C4-2B (cell line): ENCODE measurements around the gene DQX1.

Source experiments
- H3K27ac ChIP-seq: fragments of 450-650 bp; 2 replicates; pipeline ENCODE4 v1.5.1; 2017
- ZFX ChIP-seq: fragments of 450-650 bp; IDR thresholded peaks from 2 replicates; pipeline ENCODE4 v1.6.1; 2017
- TF ChIP-seq, protein P1 (sequence below): fragments of 450-650 bp; conservative IDR thresholded peaks from 2 replicates; pipeline ENCODE4 v1.5.1; 2017; ENCODE audit warnings: mild to moderate bottlenecking

The DQX1 gene

DNA sequence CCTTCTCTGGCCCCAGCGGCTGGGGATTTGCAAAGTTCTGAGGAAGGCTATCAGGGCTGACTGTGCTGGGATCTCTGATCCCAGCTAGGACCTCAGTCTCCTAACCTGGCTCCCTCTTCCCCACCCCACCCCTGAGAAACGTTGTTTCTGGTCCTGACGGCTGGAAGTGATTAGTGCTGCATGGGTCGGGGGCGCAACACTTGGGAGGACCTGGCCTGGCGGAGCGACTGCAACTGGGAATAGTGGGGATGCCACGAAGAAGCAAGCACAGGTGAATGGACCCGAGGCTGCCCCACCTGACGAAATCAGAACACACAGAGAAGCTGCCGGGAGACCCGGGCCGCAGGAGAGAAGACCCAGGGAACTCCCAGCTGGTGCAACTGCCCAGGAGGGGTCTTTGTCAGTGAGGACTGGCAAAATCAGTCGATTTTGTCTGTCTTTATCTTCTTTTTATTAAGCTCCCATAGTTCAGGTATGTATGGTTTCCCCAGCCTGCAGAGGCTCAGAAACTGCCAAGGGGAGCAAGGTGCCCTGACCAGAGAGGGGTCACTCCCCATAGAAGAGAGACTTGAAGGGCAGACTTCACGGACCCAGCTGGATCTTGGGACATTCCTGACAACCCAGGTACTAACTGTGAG lies 26.0 kb downstream of the DQX1 start:
- TF ChIP-seq ZFX = no peak
- TF ChIP-seq, protein P1, sequence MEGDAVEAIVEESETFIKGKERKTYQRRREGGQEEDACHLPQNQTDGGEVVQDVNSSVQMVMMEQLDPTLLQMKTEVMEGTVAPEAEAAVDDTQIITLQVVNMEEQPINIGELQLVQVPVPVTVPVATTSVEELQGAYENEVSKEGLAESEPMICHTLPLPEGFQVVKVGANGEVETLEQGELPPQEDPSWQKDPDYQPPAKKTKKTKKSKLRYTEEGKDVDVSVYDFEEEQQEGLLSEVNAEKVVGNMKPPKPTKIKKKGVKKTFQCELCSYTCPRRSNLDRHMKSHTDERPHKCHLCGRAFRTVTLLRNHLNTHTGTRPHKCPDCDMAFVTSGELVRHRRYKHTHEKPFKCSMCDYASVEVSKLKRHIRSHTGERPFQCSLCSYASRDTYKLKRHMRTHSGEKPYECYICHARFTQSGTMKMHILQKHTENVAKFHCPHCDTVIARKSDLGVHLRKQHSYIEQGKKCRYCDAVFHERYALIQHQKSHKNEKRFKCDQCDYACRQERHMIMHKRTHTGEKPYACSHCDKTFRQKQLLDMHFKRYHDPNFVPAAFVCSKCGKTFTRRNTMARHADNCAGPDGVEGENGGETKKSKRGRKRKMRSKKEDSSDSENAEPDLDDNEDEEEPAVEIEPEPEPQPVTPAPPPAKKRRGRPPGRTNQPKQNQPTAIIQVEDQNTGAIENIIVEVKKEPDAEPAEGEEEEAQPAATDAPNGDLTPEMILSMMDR = no peak
- H3K27ac ChIP-seq = no peak overlapping the region

DNA sequence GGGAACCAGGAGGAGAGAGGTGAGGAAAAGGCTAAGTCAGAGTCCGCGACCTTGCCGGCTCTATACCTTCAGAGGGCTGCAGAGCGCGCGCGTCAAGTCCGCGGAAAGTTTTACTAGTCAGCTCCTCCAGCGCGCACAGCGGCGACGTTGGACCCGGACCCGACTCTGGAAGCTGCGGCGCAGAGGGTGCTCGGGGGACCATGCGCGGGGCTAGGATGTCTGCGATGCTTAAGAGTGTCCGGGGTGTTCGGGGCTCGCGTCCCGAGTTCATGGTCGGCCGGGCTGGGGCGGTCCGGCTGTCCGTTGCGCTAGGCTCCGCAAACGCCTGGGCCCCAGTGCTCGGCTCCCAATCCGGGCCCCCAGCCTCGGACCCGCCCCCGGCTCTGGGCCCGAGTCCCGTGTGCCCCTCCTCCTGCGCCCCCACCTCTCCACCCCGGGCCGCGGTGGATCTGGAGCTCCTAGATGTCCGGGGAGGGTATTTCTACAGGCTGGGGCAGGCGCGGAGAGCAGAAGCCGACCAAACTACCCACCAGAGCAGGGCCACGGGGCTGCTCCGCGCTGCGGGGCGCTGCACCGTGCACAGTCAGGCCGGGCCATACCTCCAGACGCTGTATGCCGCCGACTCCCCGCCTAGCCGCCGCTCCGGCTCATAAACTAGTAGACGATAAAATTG lies 26.6 kb downstream of the DQX1 start, which contains the start of gene LBX2:
Gene LBX2, minus strand, starts transcription at position 337 of the 673 bp plus-strand sequence. Its CDS starts 66 bp downstream, at position 271.
- H3K27ac ChIP-seq = no peak within 1 kb of the TSS
- TF ChIP-seq, protein P1 = no peak
- no peak for TF ChIP-seq ZFX

DNA sequence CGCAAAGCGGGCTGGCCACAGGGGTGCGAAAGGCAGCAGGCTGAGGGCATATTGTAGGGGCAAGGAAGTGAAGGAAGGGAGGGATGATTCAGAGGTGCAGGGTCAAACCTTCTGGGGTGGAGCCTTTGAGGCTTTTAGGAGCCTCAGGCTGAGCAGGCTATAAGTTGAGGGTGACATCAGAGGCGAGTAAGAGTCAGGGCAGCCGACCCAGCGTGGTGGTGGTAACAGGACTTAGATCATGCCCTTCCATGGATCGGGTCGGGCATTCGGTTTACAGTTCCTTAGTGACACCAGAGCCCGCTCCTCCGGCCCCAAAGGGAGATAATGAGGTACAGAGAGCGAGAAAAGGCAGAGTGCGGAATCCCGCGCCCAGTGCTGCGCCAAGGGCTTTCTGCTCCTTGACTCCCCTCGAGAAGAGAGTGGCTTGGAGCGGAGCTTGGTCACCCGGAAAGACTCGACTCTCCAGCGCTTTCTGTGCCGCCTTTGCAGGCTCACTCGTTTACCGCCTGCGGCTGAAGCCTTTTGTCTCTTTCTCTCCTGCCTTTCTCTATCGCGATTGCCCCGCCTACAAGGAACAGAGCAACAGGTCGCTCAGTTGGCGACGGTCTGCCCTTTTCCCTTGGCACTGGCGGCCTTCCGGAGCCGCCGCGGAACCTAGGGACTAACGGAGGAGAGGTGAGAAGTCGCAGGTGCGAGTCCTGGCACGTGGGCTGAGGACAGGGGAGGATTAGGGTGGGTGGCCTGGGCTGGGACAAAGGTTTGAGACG lies 27.3 kb downstream of the DQX1 start:
- TF ChIP-seq ZFX = no peak
- TF ChIP-seq, protein P1 = no peak
- H3K27ac ChIP-seq = no peak overlapping the region

DNA sequence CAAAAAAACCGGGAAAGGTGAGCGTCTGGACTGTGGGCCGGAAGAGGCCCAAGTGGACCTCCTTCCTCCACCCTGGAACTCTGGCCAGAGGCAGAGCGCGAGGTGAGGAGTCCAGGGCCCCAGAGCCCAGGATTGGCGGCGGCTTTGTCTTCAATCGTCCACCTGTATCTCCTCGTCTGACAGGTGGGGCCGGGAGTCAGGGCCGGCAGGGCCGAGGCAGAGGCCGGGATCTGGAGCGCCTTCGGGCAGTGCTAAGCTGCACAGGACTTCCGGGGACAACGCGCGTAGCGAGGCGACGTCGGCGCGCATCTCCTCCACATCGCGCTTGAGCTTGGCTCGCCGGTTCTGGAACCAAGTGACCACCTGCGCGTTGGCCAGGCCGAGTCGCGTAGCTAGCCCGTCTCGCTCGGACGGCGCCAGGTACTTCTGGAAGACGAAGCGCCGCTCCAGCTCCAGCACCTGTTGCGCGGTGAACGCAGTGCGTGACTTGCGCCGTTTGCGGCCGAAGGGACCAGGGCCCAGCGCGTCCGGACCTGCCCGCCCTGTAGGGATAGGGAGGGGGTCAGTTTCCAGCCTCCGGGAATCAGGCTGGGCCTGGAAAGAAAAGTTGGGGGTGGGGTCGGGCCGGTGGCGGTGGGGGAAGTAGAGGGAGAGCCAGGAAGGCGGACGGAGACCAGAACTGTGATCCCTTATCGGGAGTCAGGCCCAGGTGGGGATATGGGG lies 28.1 kb downstream of the DQX1 start:
- TF ChIP-seq, protein P1 = no peak
- no peak for TF ChIP-seq ZFX
- H3K27ac ChIP-seq = no peak overlapping the region

DNA sequence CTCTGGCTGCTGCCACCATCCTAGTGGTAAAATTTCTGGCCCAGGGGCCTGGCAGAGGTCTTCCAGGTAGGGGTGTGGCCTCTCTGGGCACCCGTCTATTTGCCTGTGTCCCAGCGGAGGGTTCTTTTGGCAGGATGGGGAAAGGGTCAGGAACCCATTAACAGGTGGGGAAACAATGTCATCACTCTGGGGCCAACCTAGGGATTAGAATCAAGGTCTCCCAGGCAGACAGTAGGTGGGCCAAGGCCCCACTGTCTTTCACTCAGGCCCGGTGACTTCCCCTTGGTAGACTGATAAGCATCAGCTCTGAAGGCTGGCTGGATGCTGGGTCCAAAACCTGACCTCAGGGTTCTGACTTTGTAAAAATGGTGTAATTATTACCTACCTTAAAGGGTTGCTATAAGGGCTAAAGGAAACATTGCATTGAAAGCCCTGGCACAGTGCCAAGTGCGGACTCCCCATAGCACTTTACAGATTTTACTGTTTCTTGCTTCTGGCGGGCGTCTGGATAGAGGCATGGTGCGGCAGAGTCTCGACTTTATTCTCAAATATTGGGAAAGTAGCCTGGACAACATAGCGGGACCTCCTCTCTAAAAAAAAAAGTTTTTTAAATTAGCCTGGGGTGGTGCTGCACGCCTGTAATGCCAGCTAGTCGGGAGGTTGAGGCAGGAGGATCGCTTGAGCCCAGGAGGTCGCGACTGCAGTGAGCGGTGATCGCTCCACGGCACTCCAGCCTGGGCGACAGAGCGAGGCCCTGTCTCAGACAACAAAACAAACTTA lies 28.8 kb downstream of the DQX1 start:
- H3K27ac ChIP-seq = no peak overlapping the region
- TF ChIP-seq, protein P1 = no peak
- TF ChIP-seq ZFX = no peak

DNA sequence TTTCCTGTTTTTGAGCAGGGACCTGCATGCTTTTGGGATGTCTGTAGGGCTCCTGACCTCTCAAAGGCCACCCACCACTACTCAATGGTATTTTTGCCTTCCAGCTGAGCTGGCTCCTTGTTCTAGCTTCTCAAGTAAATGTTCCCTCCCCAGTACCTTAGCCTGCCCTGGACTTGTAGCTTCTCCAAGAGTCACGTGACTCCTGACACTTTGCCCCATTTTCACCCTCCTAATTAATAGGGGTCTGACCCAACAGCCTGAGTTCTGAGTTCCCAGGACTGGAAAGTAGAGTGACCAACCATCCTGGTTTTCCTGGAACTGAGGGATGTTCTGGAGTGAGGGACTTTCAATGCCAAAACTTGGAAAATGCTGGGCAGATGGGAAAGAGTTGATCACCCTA lies 30.6 kb downstream of the DQX1 start:
- no peak for TF ChIP-seq ZFX
- TF ChIP-seq, protein P1 = no peak
- no peak overlapping the region for H3K27ac ChIP-seq
